HepG2 (cell line): ENCODE data around the gene PNN. TPM values are rescaled to one million over a fixed set of nuclear protein-coding genes. Genes with fewer than 3 reads are reported as not detected.

Source experiments
- ARNT2 ChIP-seq: sonication (generic); formaldehyde crosslinking; IDR thresholded peaks from 2 replicates; pipeline ENCODE4 v1.8.0; 2022; ENCODE audit warnings: mild to moderate bottlenecking, low read depth, missing genetic modification reagents, moderate library complexity
- CBFB ChIP-seq: sonication (generic); formaldehyde crosslinking; IDR thresholded peaks from 2 replicates; pipeline ENCODE4 v1.4.0; 2020; ENCODE audit warnings: missing genetic modification reagents
- KLF12 ChIP-seq: sonication (generic); formaldehyde crosslinking; IDR thresholded peaks from 2 replicates; pipeline ENCODE4 v1.4.0; 2020; ENCODE audit warnings: missing genetic modification reagents, borderline replicate concordance
- NCOR1 ChIP-seq: fragments of 200-600 bp; sonication (generic); IDR thresholded peaks from 2 replicates; pipeline ENCODE4 v1.7.0; 2017; ENCODE audit warnings: antibody characterized with exemption, low read length, borderline replicate concordance
- SALL2 ChIP-seq: sonication (generic); formaldehyde crosslinking; IDR thresholded peaks from 2 replicates; pipeline ENCODE4 v1.8.1; 2023; ENCODE audit warnings: mild to moderate bottlenecking, missing genetic modification reagents, inconsistent platforms
- SSRP1 ChIP-seq: IDR thresholded peaks from 2 replicates; pipeline ENCODE4 v1.6.1; 2016; ENCODE audit warnings: control low read depth
- TSC22D2 ChIP-seq: sonication (generic); formaldehyde crosslinking; IDR thresholded peaks from 2 replicates; pipeline ENCODE4 v1.5.1; 2020; ENCODE audit warnings: missing genetic modification reagents, mild to moderate bottlenecking, borderline replicate concordance
- ZFY ChIP-seq: sonication (generic); formaldehyde crosslinking; IDR thresholded peaks from 2 replicates; pipeline ENCODE4 v1.4.0; 2020; ENCODE audit warnings: missing genetic modification reagents
- ZNF335 ChIP-seq: sonication (generic); formaldehyde crosslinking; IDR thresholded peaks from 2 replicates; pipeline ENCODE4 v1.4.0; 2020; ENCODE audit warnings: missing genetic modification reagents
- ZNF614 ChIP-seq: IDR thresholded peaks from 2 replicates; pipeline ENCODE4 v1.6.1; 2018; ENCODE audit warnings: missing biosample characterization, missing genetic modification reagents, inconsistent platforms, borderline replicate concordance
- ZNF737 ChIP-seq: sonication (generic); formaldehyde crosslinking; IDR thresholded peaks from 2 replicates; pipeline ENCODE4 v1.5.0; 2020; ENCODE audit warnings: missing genetic modification reagents, mild to moderate bottlenecking, borderline replicate concordance
- ZNF772 ChIP-seq: sonication (generic); formaldehyde crosslinking; IDR thresholded peaks from 2 replicates; pipeline ENCODE4 v1.5.0; 2020; ENCODE audit warnings: mild to moderate bottlenecking, missing genetic modification reagents
- polyA plus RNA-seq, 8 experiments: library from polyadenylated mRNA; depleted of rRNA in 3 of 8; stranded (reverse) in 7 of 8; unstranded in 1 of 8; fragments of >200 nt; fragmentation: Illumina TruSeq in 4 of 8; extraction: Trizol in 4 of 8; gene quantifications; 2 replicates each; pipeline versions ENCODE4 v1.2.1 to v1.2.3, GENCODE V29; 2011 to 2016; ENCODE audit warnings: low read depth in 4 of 8, missing spikeins in 1 of 8, mixed read lengths in 1 of 8; ENCODE audit not compliant: insufficient read depth in 1 of 8
- total RNA-seq, 5 experiments: library from RNA; depleted of rRNA; stranded (reverse); fragments of >200 nt; fragmentation: Illumina TruSeq; extraction: Trizol; gene quantifications; 2 replicates each; pipeline ENCODE4 v1.2.3, GENCODE V29; 2016; ENCODE audit warnings: low read depth in 1 of 5
- TF ChIP-seq, protein P1 (sequence below), 2 experiments: sonication (generic) in 1 of 2; formaldehyde crosslinking in 1 of 2; IDR thresholded peaks; 2 replicates each; pipeline versions ENCODE4 v1.6.1 to v1.9.0; 2014 to 2022; ENCODE audit warnings: antibody characterized with exemption in 1 of 2, borderline replicate concordance in 1 of 2, inconsistent platforms in 1 of 2, low read depth in 1 of 2, missing genetic modification reagents in 1 of 2
- TF ChIP-seq, protein P2 (sequence below): sonication (generic); formaldehyde crosslinking; IDR thresholded peaks from 2 replicates; pipeline ENCODE4 v1.4.0; 2020; ENCODE audit warnings: missing genetic modification reagents
- TF ChIP-seq, protein P3 (sequence below): sonication (generic); formaldehyde crosslinking; IDR thresholded peaks from 2 replicates; pipeline ENCODE4 v1.4.0; 2020; ENCODE audit warnings: missing genetic modification reagents
- TF ChIP-seq, protein P4 (sequence below): sonication (generic); formaldehyde crosslinking; IDR thresholded peaks from 2 replicates; pipeline ENCODE4 v1.4.0; 2020; ENCODE audit warnings: missing genetic modification reagents

The PNN gene
- total and polyA plus RNA-seq, 2 of the 13 experiments (the other 11 are each of a cell fraction or from before 2014, with no cell fraction given) = 58.0 to 214 TPM

DNA sequence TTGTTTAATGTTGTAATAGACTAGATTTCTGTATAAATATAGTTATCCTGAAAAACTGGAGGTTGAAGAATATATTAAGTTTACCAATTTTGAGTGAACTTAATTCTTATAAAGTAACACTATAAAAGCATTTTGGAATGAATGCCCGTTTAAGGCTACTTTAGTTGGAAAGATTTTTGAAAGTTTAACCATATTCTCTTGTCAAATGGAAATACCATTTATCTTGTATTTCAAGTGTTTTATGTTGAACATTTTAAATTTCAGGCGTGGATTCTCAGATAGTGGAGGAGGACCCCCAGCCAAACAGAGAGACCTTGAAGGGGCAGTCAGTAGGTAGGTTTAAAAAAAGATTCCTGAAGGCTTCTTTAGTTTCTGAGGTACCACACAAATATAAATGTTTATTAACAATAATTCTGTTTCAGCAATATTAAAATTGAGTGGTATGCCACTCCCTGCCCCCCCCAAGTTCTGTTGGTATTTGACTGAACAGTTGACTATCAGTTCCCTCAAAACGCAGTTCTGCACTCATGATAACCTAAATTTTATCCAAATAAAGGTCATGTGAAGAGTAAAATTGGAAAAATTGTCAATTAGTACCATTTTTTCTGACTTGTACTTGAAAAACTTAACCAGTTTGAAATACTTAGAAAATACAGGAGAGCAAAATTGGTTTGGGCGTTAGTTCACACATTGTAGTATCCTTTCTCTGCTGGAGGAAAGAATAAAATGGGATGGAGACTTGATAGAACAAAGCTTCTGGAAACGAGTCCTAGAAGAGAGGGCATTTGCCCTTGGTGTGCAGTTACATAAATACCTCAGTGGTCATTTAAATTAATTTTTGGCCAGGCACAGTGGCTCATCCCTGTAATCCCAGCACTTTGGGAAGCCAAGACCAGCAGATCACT, 1.5 kb downstream of the PNN start (continued):
- TF ChIP-seq, protein P1, sequence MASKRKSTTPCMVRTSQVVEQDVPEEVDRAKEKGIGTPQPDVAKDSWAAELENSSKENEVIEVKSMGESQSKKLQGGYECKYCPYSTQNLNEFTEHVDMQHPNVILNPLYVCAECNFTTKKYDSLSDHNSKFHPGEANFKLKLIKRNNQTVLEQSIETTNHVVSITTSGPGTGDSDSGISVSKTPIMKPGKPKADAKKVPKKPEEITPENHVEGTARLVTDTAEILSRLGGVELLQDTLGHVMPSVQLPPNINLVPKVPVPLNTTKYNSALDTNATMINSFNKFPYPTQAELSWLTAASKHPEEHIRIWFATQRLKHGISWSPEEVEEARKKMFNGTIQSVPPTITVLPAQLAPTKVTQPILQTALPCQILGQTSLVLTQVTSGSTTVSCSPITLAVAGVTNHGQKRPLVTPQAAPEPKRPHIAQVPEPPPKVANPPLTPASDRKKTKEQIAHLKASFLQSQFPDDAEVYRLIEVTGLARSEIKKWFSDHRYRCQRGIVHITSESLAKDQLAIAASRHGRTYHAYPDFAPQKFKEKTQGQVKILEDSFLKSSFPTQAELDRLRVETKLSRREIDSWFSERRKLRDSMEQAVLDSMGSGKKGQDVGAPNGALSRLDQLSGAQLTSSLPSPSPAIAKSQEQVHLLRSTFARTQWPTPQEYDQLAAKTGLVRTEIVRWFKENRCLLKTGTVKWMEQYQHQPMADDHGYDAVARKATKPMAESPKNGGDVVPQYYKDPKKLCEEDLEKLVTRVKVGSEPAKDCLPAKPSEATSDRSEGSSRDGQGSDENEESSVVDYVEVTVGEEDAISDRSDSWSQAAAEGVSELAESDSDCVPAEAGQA (IDR thresholded peaks at IDR 0.05; ENCODE audit: low read depth) = no peak
- TF ChIP-seq, protein P1 (CRISPR knock-in tag; IDR thresholded peaks at IDR 0.05; ENCODE audit: borderline replicate concordance) = 0 out of 2 replicates have a peak, but pooled peaks have one; percentile 41
- TF ChIP-seq, protein P2, sequence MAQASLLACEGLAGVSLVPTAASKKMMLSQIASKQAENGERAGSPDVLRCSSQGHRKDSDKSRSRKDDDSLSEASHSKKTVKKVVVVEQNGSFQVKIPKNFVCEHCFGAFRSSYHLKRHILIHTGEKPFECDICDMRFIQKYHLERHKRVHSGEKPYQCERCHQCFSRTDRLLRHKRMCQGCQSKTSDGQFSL (CRISPR knock-in tag) = peak; percentile 75; the same call in 1 of the 2 replicates
- TF ChIP-seq, protein P3, sequence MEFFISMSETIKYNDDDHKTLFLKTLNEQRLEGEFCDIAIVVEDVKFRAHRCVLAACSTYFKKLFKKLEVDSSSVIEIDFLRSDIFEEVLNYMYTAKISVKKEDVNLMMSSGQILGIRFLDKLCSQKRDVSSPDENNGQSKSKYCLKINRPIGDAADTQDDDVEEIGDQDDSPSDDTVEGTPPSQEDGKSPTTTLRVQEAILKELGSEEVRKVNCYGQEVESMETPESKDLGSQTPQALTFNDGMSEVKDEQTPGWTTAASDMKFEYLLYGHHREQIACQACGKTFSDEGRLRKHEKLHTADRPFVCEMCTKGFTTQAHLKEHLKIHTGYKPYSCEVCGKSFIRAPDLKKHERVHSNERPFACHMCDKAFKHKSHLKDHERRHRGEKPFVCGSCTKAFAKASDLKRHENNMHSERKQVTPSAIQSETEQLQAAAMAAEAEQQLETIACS (CRISPR knock-in tag) = peak; percentile 33; the same call in 1 of the 2 replicates
- TF ChIP-seq ZFY (CRISPR knock-in tag) (peak; percentile 29; the same call in 1 of the 2 replicates), ZNF737 (CRISPR knock-in tag) (no peak), CBFB (CRISPR knock-in tag) (0 out of 2 replicates have a peak, but pooled peaks have one; percentile 19), TSC22D2 (peak; percentile 39; the same call in 1 of the 2 replicates), ARNT2 (CRISPR knock-in tag) (0 out of 2 replicates have a peak, but pooled peaks have one; percentile 17), SALL2 (CRISPR knock-in tag) (0 out of 2 replicates have a peak, but pooled peaks have one; percentile 36), SSRP1 (CRISPR knock-in tag) (0 out of 2 replicates have a peak, but pooled peaks have one; percentile 74), ZNF772 (CRISPR knock-in tag) (0 out of 2 replicates have a peak, but pooled peaks have one; percentile 24), NCOR1 (peak; percentile 6; the same call in 1 of the 2 replicates), KLF12 (peak; percentile 65; the same call in 1 of the 2 replicates), ZNF614 (CRISPR knock-in tag) (0 out of 2 replicates have a peak, but pooled peaks have one; percentile 16), ZNF335 (CRISPR knock-in tag) (peak; percentile 18)
- TF ChIP-seq, protein P4, sequence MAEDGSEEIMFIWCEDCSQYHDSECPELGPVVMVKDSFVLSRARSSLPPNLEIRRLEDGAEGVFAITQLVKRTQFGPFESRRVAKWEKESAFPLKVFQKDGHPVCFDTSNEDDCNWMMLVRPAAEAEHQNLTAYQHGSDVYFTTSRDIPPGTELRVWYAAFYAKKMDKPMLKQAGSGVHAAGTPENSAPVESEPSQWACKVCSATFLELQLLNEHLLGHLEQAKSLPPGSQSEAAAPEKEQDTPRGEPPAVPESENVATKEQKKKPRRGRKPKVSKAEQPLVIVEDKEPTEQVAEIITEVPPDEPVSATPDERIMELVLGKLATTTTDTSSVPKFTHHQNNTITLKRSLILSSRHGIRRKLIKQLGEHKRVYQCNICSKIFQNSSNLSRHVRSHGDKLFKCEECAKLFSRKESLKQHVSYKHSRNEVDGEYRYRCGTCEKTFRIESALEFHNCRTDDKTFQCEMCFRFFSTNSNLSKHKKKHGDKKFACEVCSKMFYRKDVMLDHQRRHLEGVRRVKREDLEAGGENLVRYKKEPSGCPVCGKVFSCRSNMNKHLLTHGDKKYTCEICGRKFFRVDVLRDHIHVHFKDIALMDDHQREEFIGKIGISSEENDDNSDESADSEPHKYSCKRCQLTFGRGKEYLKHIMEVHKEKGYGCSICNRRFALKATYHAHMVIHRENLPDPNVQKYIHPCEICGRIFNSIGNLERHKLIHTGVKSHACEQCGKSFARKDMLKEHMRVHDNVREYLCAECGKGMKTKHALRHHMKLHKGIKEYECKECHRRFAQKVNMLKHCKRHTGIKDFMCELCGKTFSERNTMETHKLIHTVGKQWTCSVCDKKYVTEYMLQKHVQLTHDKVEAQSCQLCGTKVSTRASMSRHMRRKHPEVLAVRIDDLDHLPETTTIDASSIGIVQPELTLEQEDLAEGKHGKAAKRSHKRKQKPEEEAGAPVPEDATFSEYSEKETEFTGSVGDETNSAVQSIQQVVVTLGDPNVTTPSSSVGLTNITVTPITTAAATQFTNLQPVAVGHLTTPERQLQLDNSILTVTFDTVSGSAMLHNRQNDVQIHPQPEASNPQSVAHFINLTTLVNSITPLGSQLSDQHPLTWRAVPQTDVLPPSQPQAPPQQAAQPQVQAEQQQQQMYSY (CRISPR knock-in tag) = peak; percentile 17; the same call in 1 of the 2 replicates
